ENCODE results near the gene LHFPL3.

GRCh38 chr7:104955276-104955675 lies 626.9 kb downstream of the LHFPL3 start:
- TF ChIP-seq POLR2A (IDR thresholded peaks at IDR 0.05), result no peak
- no peak for TF ChIP-seq CTCF (IDR thresholded peaks at IDR 0.05)
